ENCODE results near the gene EXOG.

Gene EXOG

GRCh38 chr3:38496131-38496910 is at the start of gene EXOG:
TSS of gene EXOG (plus strand) at chr3:38496340. CDS start at chr3:38496368, 28 bp downstream.
- DNase-seq (peak; percentile 89 to 92), ATAC-seq (peak; percentile 93)
- H3K4me1 Mint-ChIP-seq: peaks cover 25% of the 10 kb centered on the region
- H3K9me3 Mint-ChIP-seq: no peaks in the 10 kb centered on the region
- peak within 1 kb of the TSS; percentile 92 to 98 for H3K27ac Mint-ChIP-seq
- peak within 1 kb of the TSS; percentile 91 to 95 for H3K4me3 Mint-ChIP-seq
- H3K27me3 Mint-ChIP-seq: no peaks in the 10 kb centered on the region

GRCh38 chr3:38446812-38447211 is 49.3 kb upstream of the EXOG start:
- Mint-ChIP-seq H3K9me3 (peaks cover 3 to 15% of the 10 kb centered on the region in 2 donors), H3K4me3 (no peak overlapping the region), H3K4me1 (no peaks in the 10 kb centered on the region), H3K27me3 (no peaks in the 10 kb centered on the region), H3K27ac (no peak overlapping the region)
- DNase-seq (no peak), ATAC-seq (no peak)

GRCh38 chr3:38450853-38451252 is 45.3 kb upstream of the EXOG start:
- ATAC-seq: no peak
- peaks cover 14% of the 10 kb centered on the region for H3K4me1 Mint-ChIP-seq
- no peaks in the 10 kb centered on the region for H3K27me3 Mint-ChIP-seq
- H3K9me3 Mint-ChIP-seq: peaks cover 3 to 16% of the 10 kb centered on the region in 2 donors
- no peak for DNase-seq
- H3K4me3 Mint-ChIP-seq: no peak overlapping the region
- H3K27ac Mint-ChIP-seq: no peak overlapping the region

- peaks cover 24% of the 10 kb centered on the region for H3K4me1 Mint-ChIP-seq
- H3K9me3 Mint-ChIP-seq: peaks cover 3 to 16% of the 10 kb centered on the region in 2 donors
- peak within 1 kb of the TSS; percentile 88 to 96 for H3K4me3 Mint-ChIP-seq
- ATAC-seq (peak; percentile 62), DNase-seq (peak; percentile 55 to 74)
- H3K27ac Mint-ChIP-seq: peak within 1 kb of the TSS; percentile 89 to 96
- H3K27me3 Mint-ChIP-seq: no peaks in the 10 kb centered on the region
Measured at GRCh38 chr3:38453075-38453912, 42.8 kb upstream of the EXOG start, which contains the start of gene ACVR2B. TSS of gene ACVR2B (plus strand) at chr3:38453890. CDS start at chr3:38454323, 433 bp downstream.

- H3K4me1 Mint-ChIP-seq: peaks cover 24% of the 10 kb centered on the region
- H3K4me3 Mint-ChIP-seq: peak overlapping the region; percentile 88 to 96
- H3K27me3 Mint-ChIP-seq: no peaks in the 10 kb centered on the region
- DNase-seq: no peak
- H3K27ac Mint-ChIP-seq: no peak overlapping the region
- peaks cover 3 to 16% of the 10 kb centered on the region in 2 donors for H3K9me3 Mint-ChIP-seq
- no peak for ATAC-seq
Measured at GRCh38 chr3:38453913-38454177, 42.3 kb upstream of the EXOG start.

- H3K27ac Mint-ChIP-seq: peak overlapping the region; percentile 89 to 96
- ATAC-seq (peak; percentile 71), DNase-seq (peak; percentile 32 to 43)
- H3K27me3 Mint-ChIP-seq: no peaks in the 10 kb centered on the region
- H3K4me1 Mint-ChIP-seq: peaks cover 24% of the 10 kb centered on the region
- peak overlapping the region; percentile 88 to 96 for H3K4me3 Mint-ChIP-seq
- H3K9me3 Mint-ChIP-seq: peaks cover 3 to 16% of the 10 kb centered on the region in 2 donors
Measured at GRCh38 chr3:38454178-38454883, 41.8 kb upstream of the EXOG start.

GRCh38 chr3:38454884-38455638 is 41.1 kb upstream of the EXOG start:
- Mint-ChIP-seq H3K9me3 (peaks cover 3 to 16% of the 10 kb centered on the region in 2 donors), H3K27me3 (no peaks in the 10 kb centered on the region), H3K4me3 (peak overlapping the region; percentile 88 to 96), H3K27ac (peak overlapping the region in 1 of 2 donors; percentile 67), H3K4me1 (peaks cover 24% of the 10 kb centered on the region)
- DNase-seq (peak in 1 of 2 donors; percentile 43), ATAC-seq (peak; percentile 62)

- Mint-ChIP-seq H3K4me3 (peak overlapping the region; percentile 88 to 96), H3K27ac (no peak overlapping the region), H3K9me3 (peaks cover 1 to 10% of the 10 kb centered on the region in 2 donors), H3K4me1 (peaks cover 24% of the 10 kb centered on the region), H3K27me3 (no peaks in the 10 kb centered on the region)
- no peak for ATAC-seq
- peak in 1 of 2 donors; percentile 47 for DNase-seq
Measured at GRCh38 chr3:38455639-38456430, 40.3 kb upstream of the EXOG start.

- H3K27ac Mint-ChIP-seq: no peak overlapping the region
- DNase-seq (no peak), ATAC-seq (no peak)
- H3K4me3 Mint-ChIP-seq: no peak overlapping the region
- no peaks in the 10 kb centered on the region for H3K9me3 Mint-ChIP-seq
- no peaks in the 10 kb centered on the region for H3K27me3 Mint-ChIP-seq
- peaks cover 24% of the 10 kb centered on the region for H3K4me1 Mint-ChIP-seq
Measured at GRCh38 chr3:38457111-38458003, 38.8 kb upstream of the EXOG start.

GRCh38 chr3:38458796-38459498 is 37.2 kb upstream of the EXOG start:
- no peaks in the 10 kb centered on the region for H3K9me3 Mint-ChIP-seq
- no peak for ATAC-seq
- H3K27ac Mint-ChIP-seq: no peak overlapping the region
- peaks cover 15% of the 10 kb centered on the region for H3K4me1 Mint-ChIP-seq
- no peak for DNase-seq
- H3K4me3 Mint-ChIP-seq: no peak overlapping the region
- H3K27me3 Mint-ChIP-seq: no peaks in the 10 kb centered on the region

GRCh38 chr3:38459499-38460048 is 36.6 kb upstream of the EXOG start:
- Mint-ChIP-seq H3K9me3 (no peaks in the 10 kb centered on the region), H3K27ac (peak overlapping the region in 1 of 2 donors; percentile 42), H3K4me1 (peaks cover 15% of the 10 kb centered on the region), H3K27me3 (no peaks in the 10 kb centered on the region), H3K4me3 (no peak overlapping the region)
- ATAC-seq (no peak), DNase-seq (no peak)

GRCh38 chr3:38460377-38461270 is 35.5 kb upstream of the EXOG start:
- DNase-seq: no peak
- no peaks in the 10 kb centered on the region for H3K27me3 Mint-ChIP-seq

More at GRCh38 chr3:38460377-38461270, 35.5 kb upstream of the EXOG start:
- no peak for ATAC-seq
- Mint-ChIP-seq H3K27ac (no peak overlapping the region), H3K9me3 (peaks cover 4 to 6% of the 10 kb centered on the region in 2 donors), H3K4me1 (peaks cover 12% of the 10 kb centered on the region), H3K4me3 (no peak overlapping the region)

Measured in stimulated activated naive CD8-positive, alpha-beta T cell treated with anti-CD3 and anti-CD28 coated beads, Interleukin-15, amount 100 ng/mL, for 72 hours (primary cell).